K562 (cell line): Measurements from ENCODE around the gene AREL1. TPM values are rescaled to one million over a fixed set of nuclear protein-coding genes. Genes with fewer than 3 reads are reported as not detected.

Experiments used
- ATAC-seq: fragments of 200-7000 bp; cut with Tn5 transposase; 3 replicates; pipeline ENCODE4 v1.9.1; 2020; ENCODE audit warnings: moderate library complexity
- BruUV-seq: library from RNA; stranded (reverse); fragments of 400-500 nt; replicated peaks from 2 replicates; lab custom pipeline; 2021; lab: Mats Ljungman, UMichigan
- CTCF ChIA-PET: fragments of 300-600 bp; formaldehyde crosslinking; extraction: SDS; loops from one replicate; lab custom pipeline; 2021; ENCODE audit warnings: low intra/inter-chr PET ratio; lab: Yijun Ruan, JAX
- POLR2A ChIA-PET: fragments of 300-600, 350-650 bp; sonication (Branson Sonifier 250); formaldehyde crosslinking; extraction: SDS; loops from one replicate; lab custom pipeline; 2021; ENCODE audit warnings: antibody characterized with exemption, inconsistent platforms; lab: Yijun Ruan, JAX
- DNase-seq, 4 experiments: peaks; one replicate each; pipeline versions ENCODE4 v3.0.0 to v3.0.0-alpha.2; 2011 to 2018; ENCODE audit warnings: low spot score in 3 of 4, mixed read lengths in 3 of 4; ENCODE audit errors: extremely low read depth in 1 of 4
- FAIRE-seq: peaks from 2 replicates; lab custom pipeline; 2011; peaks lifted over from hg19 to GRCh38; lab: Jason Lieb, UNC
- H2AFZ ChIP-seq: 2 replicates; pipeline ENCODE4 v1.6.0; 2011; ENCODE audit warnings: low read depth, low read length, control low read depth, inconsistent platforms
- H3K27ac ChIP-seq: fragments of 200-600 bp; 3 replicates; pipeline ENCODE4 v1.8.0; 2011; ENCODE audit warnings: low read depth, mild to moderate bottlenecking, control low read depth, inconsistent platforms, low read length, moderate library complexity, mixed read lengths; ENCODE audit errors: extremely low read depth
- H3K27me3 ChIP-seq, 2 experiments: fragments of 300-600 bp in 1 of 2; 2 replicates in 1 of 2; 3 replicates in 1 of 2; pipeline versions ENCODE4 v1.6.0 to v1.8.0; 2011; ENCODE audit warnings: inconsistent platforms in 2 of 2, low read length in 2 of 2, mild to moderate bottlenecking in 1 of 2, mixed read lengths in 1 of 2, moderate library complexity in 1 of 2; ENCODE audit not compliant: control insufficient read depth in 2 of 2, insufficient read depth in 2 of 2
- H3K36me3 ChIP-seq: fragments of 300-600 bp; 3 replicates; pipeline ENCODE4 v1.8.0; 2011; ENCODE audit warnings: mild to moderate bottlenecking, low read length, inconsistent platforms; ENCODE audit not compliant: control insufficient read depth, insufficient read depth
- H3K4me1 ChIP-seq, 2 experiments: fragments of 200-600 bp in 1 of 2; replicated peaks in 1 of 2; 2 replicates in 1 of 2; 3 replicates in 1 of 2; pipeline versions ENCODE4 v1.5.1 to v1.8.0; 2011; ENCODE audit warnings: inconsistent platforms in 2 of 2, low read length in 2 of 2, mild to moderate bottlenecking in 1 of 2, mixed read lengths in 1 of 2, moderate library complexity in 1 of 2; ENCODE audit not compliant: control insufficient read depth in 2 of 2, insufficient read depth in 2 of 2
- H3K4me2 ChIP-seq: 2 replicates; pipeline ENCODE4 v1.6.1; 2011; ENCODE audit warnings: low read length, control low read depth, inconsistent platforms, mixed read lengths; ENCODE audit not compliant: insufficient read depth
- H3K4me3 ChIP-seq: fragments of 200-600 bp; sonication (generic), shearing (Covaris generic); 2 replicates; pipeline ENCODE4 v1.5.1; 2016; ENCODE audit warnings: control low read depth, inconsistent platforms
- H3K79me2 ChIP-seq: fragments of 200-600 bp; 3 replicates; pipeline ENCODE4 v1.8.0; 2011; ENCODE audit warnings: low read length, inconsistent platforms; ENCODE audit not compliant: control insufficient read depth, insufficient read depth
- H3K9ac ChIP-seq, 2 experiments: 2 replicates each; pipeline versions ENCODE4 v1.6.0 to v1.6.1; 2011; ENCODE audit warnings: low read depth in 2 of 2, low read length in 2 of 2, control low read depth in 1 of 2, inconsistent platforms in 1 of 2, mild to moderate bottlenecking in 1 of 2, mixed read lengths in 1 of 2; ENCODE audit not compliant: insufficient read depth in 1 of 2
- H3K9me1 ChIP-seq: one replicate; pipeline ENCODE4 v1.6.0; 2011; ENCODE audit warnings: inconsistent platforms, mild to moderate bottlenecking, low read length, moderate library complexity; ENCODE audit not compliant: control insufficient read depth, insufficient read depth
- H3K9me3 ChIP-seq: replicated peaks from 2 replicates; pipeline ENCODE4 v1.5.1; 2011; ENCODE audit warnings: low read depth, low read length, inconsistent platforms; ENCODE audit not compliant: control insufficient read depth, insufficient read depth
- H4K20me1 ChIP-seq: replicated peaks from 2 replicates; pipeline ENCODE4 v1.6.1; 2011; ENCODE audit warnings: low read length, inconsistent platforms, mixed read lengths; ENCODE audit not compliant: control insufficient read depth, insufficient read depth
- ARID1B ChIP-seq: fragments of 450-650 bp; IDR thresholded peaks from 2 replicates; pipeline ENCODE4 v1.6.1; 2016; ENCODE audit warnings: antibody characterized with exemption, mild to moderate bottlenecking, inconsistent platforms
- C11orf30 ChIP-seq: fragments of 450-650 bp; IDR thresholded peaks from 2 replicates; pipeline ENCODE4 v1.6.1; 2016; ENCODE audit warnings: low read depth, mild to moderate bottlenecking
- IFI16 ChIP-seq: fragments of 250-450 bp; sonication (Bioruptor Pico); IDR thresholded peaks from 2 replicates; pipeline ENCODE4 v2.1.2; 2022; ENCODE audit warnings: mild to moderate bottlenecking, inconsistent platforms
- JUNB ChIP-seq: fragments of 450-650 bp; formaldehyde crosslinking; conservative IDR thresholded peaks from 2 replicates; pipeline ENCODE4 v1.4.0; 2020; ENCODE audit warnings: mild to moderate bottlenecking
- MBD2 ChIP-seq: sonication (generic); IDR thresholded peaks from 2 replicates; pipeline ENCODE4 v1.6.1; 2016; ENCODE audit warnings: low read depth, borderline replicate concordance
- MLLT1 ChIP-seq, 2 experiments: fragments of 450-650 bp; IDR thresholded peaks; 2 replicates each; pipeline ENCODE4 v1.6.1; 2016
- NBN ChIP-seq: fragments of 450-650 bp; IDR thresholded peaks from 2 replicates; pipeline ENCODE4 v1.6.1; 2016; ENCODE audit warnings: low read depth, mild to moderate bottlenecking
- NFE2 ChIP-seq: IDR thresholded peaks from 2 replicates; pipeline ENCODE4 v1.6.1; 2014; ENCODE audit warnings: antibody characterized with exemption, low read depth
- PHF21A ChIP-seq: fragments of 450-650 bp; IDR thresholded peaks from 2 replicates; pipeline ENCODE4 v1.6.1; 2017; ENCODE audit warnings: low read depth, borderline replicate concordance
- RBM34 ChIP-seq: fragments of 200-400 bp; formaldehyde crosslinking; IDR thresholded peaks from 2 replicates; pipeline ENCODE4 v1.6.1; 2018; ENCODE audit warnings: low read length, borderline replicate concordance; ENCODE audit not compliant: insufficient read depth
- SNAPC5 ChIP-seq: fragments of 250-450 bp; sonication (Bioruptor Pico); IDR thresholded peaks from 2 replicates; pipeline ENCODE4 v1.8.0; 2021; ENCODE audit warnings: moderate library complexity, mild to moderate bottlenecking, inconsistent platforms
- ZBTB1 ChIP-seq: sonication (generic); formaldehyde crosslinking; IDR thresholded peaks from 2 replicates; pipeline ENCODE4 v1.8.1; 2023; ENCODE audit warnings: missing genetic modification reagents, low read depth, mild to moderate bottlenecking, borderline replicate concordance
- ZBTB17 ChIP-seq: fragments of 450-650 bp; formaldehyde crosslinking; IDR thresholded peaks from 2 replicates; pipeline ENCODE4 v1.4.0; 2020; ENCODE audit warnings: mild to moderate bottlenecking
- ZNF12 ChIP-seq: sonication (generic); formaldehyde crosslinking; IDR thresholded peaks from 2 replicates; pipeline ENCODE4 v1.4.0; 2020; ENCODE audit warnings: mild to moderate bottlenecking, missing genetic modification reagents
- ZNF197 ChIP-seq: fragments of 200-800 bp; sonication (Bioruptor generic); IDR thresholded peaks from 2 replicates; pipeline ENCODE4 v1.6.1; 2016; ENCODE audit warnings: low read depth, missing genetic modification characterization, missing compliant biosample characterization
- ZNF639 ChIP-seq, 2 experiments: fragments of 200-800 bp in 1 of 2; sonication (Bioruptor generic) in 1 of 2; sonication (generic) in 1 of 2; formaldehyde crosslinking in 1 of 2; IDR thresholded peaks in 1 of 2; conservative IDR thresholded peaks in 1 of 2; 2 replicates each; pipeline versions ENCODE4 v1.5.0 to v1.6.1; 2016 to 2020; ENCODE audit warnings: missing compliant biosample characterization in 1 of 2, missing genetic modification characterization in 1 of 2, missing genetic modification reagents in 1 of 2
- ZNF717 ChIP-seq: fragments of 250-450 bp; sonication (Bioruptor Pico); IDR thresholded peaks from 2 replicates; pipeline ENCODE4 v1.5.0; 2021
- WGBS: fragments of 100-300 bp; shearing (Covaris generic); methylation state at CpG from one replicate; pipeline ENCODE4 v1.1.6; 2016; ENCODE audit warnings: low coverage, mixed read lengths; ENCODE audit not compliant: insufficient coverage; ENCODE audit errors: missing lambda C conversion rate; 5-methylcytosine and 5-hydroxymethylcytosine counted together
- in situ Hi-C: fragments of 300-500 bp; cut with MboI; formaldehyde crosslinking; loops from 4 replicates; pipeline ENCODE4 v1.15.0; 2018; ENCODE audit warnings: inconsistent platforms, mixed read lengths
- intact Hi-C: fragments of 100-400 bp; cut with micrococcal nuclease; formaldehyde crosslinking; loops from 2 replicates; pipeline ENCODE4 v1.14.2; 2022
- polyA plus RNA-seq, 8 experiments: library from polyadenylated mRNA; depleted of rRNA in 4 of 8; stranded (reverse) in 5 of 8; unstranded in 3 of 8; fragments of >200 nt; fragmentation: Nextera tagmentation in 2 of 8; fragmentation: Illumina TruSeq in 1 of 8; extraction: Ambion mirVana in 2 of 8; extraction: Trizol in 1 of 8; gene quantifications; 2 replicates each; pipeline versions ENCODE4 v1.2.1 to v1.2.3, GENCODE V29; 2011 to 2014; ENCODE audit warnings: inconsistent platforms in 1 of 8, missing spikeins in 1 of 8
- total RNA-seq, 7 experiments: library from RNA; depleted of rRNA in 6 of 7; stranded (reverse); fragments of >200 nt in 6 of 7; fragmentation: Illumina TruSeq in 2 of 7; extraction: Trizol in 2 of 7; gene quantifications; 2 replicates each; pipeline versions ENCODE4 v1.2.1 to v1.2.3, GENCODE V29; 2011 to 2021; ENCODE audit warnings: low replicate concordance in 1 of 7

The AREL1 gene
- total and polyA plus RNA-seq, 9 of the 15 experiments (the other 6 are each of a cell fraction or from before 2014, with no cell fraction given): 6.0 to 24.8 (median 16.6) TPM

- Histone ChIP-seq H3K27ac (no peak overlapping the region), H3K9me3 (no peaks in the 10 kb centered on the region), H3K36me3 (peaks cover 49% of the 10 kb centered on the region; the same call in 2 of the 3 replicates), H3K9me1 (peaks cover 3% of the 10 kb centered on the region), H3K27me3 (no peaks in the 10 kb centered on the region), H4K20me1 (no peaks in the 10 kb centered on the region), H3K4me3 (no peak overlapping the region), H3K79me2 (no peaks in the 10 kb centered on the region), H3K4me2 (no peak overlapping the region), H3K4me1 (peaks cover 0 to 12% of the 10 kb centered on the region in 2 experiments; a peak in 2 of 5 replicates), H3K9ac (no peak overlapping the region), H2AFZ (no peak overlapping the region)
- DNase-seq (no peak), ATAC-seq (no peak), FAIRE-seq (no peak)
- intact Hi-C loops: no loop called here
- in situ Hi-C loops: no loop called here
- BruUV-seq: no TSS peak
- ChIA-PET CTCF (no interaction called here), POLR2A (interaction anchor here (1.5 kb wide), 1 partner anchor 14 kb away, joined by 3 read pairs; no protein-coding TSS in a partner anchor)
- WGBS: 90% methylated on average over 7 of the region's 7 CpGs
- TF ChIP-seq NBN: no peak
- no peak for TF ChIP-seq IFI16 (CRISPR knock-in tag)
- no peak for TF ChIP-seq JUNB (CRISPR knock-in tag)
- TF ChIP-seq PHF21A: no peak
- no peak for TF ChIP-seq ZBTB1 (CRISPR knock-in tag)
- TF ChIP-seq ZNF197 (CRISPR knock-in tag): no peak
- no peak for TF ChIP-seq ZBTB17 (CRISPR knock-in tag)
- TF ChIP-seq ARID1B: no peak
- no peak for TF ChIP-seq RBM34
- no peak for TF ChIP-seq SNAPC5
- no peak for TF ChIP-seq MLLT1 (IDR thresholded peaks at IDR 0.05)
- TF ChIP-seq NFE2: no peak
- no peak for TF ChIP-seq MBD2
- no peak for TF ChIP-seq ZNF12 (CRISPR knock-in tag)
- no peak for TF ChIP-seq C11orf30
- TF ChIP-seq ZNF639 (CRISPR knock-in tag; conservative IDR thresholded peaks at IDR 0.05 in 1 of 2, IDR thresholded peaks at IDR 0.05 in 1 of 2): no peak
- TF ChIP-seq ZNF717: no peak
These were observed 51.0 kb downstream of the AREL1 start for GRCh38 chr14:74661726-74662450.
